OCI-LY1 (cell line): ENCODE results near the gene SELENOV.

Source experiments
- H2AFZ ChIP-seq: fragments of 200-600 bp; sonication (generic), shearing (Covaris generic); 2 replicates; pipeline ENCODE4 v1.6.0; 2014; ENCODE audit warnings: antibody characterized with exemption, mild to moderate bottlenecking, low read length
- H3F3A ChIP-seq: fragments of 200-600 bp; sonication (generic), shearing (Covaris generic); 2 replicates; pipeline ENCODE4 v1.6.0; 2014; ENCODE audit warnings: mild to moderate bottlenecking, antibody characterized with exemption, low read length, moderate library complexity; ENCODE audit not compliant: insufficient read depth
- H3K27ac ChIP-seq: fragments of 200-600 bp; sonication (generic); 2 replicates; pipeline ENCODE4 v1.5.1; 2014; ENCODE audit warnings: low read length, mixed run types, mild to moderate bottlenecking, low read depth; ENCODE audit not compliant: poor library complexity, severe bottlenecking
- H3K27me3 ChIP-seq: fragments of 200-600 bp; sonication (generic); 2 replicates; pipeline ENCODE4 v1.6.0; 2014; ENCODE audit warnings: antibody characterized with exemption, mild to moderate bottlenecking, low read length, moderate library complexity; ENCODE audit not compliant: insufficient read depth
- H3K36me3 ChIP-seq: fragments of 200-600 bp; sonication (generic); 2 replicates; pipeline ENCODE4 v1.6.1; 2014; ENCODE audit warnings: mild to moderate bottlenecking, antibody characterized with exemption, low read length, moderate library complexity, mixed read lengths; ENCODE audit not compliant: insufficient read depth
- H3K4me1 ChIP-seq: fragments of 200-600 bp; sonication (generic); 2 replicates; pipeline ENCODE4 v1.5.1; 2014; ENCODE audit warnings: mild to moderate bottlenecking, low read length, moderate library complexity; ENCODE audit not compliant: insufficient read depth, severe bottlenecking
- H3K4me2 ChIP-seq: fragments of 200-600 bp; sonication (generic), shearing (Covaris generic); 2 replicates; pipeline ENCODE4 v1.6.1; 2014; ENCODE audit warnings: low read length
- H3K4me3 ChIP-seq: fragments of 200-600 bp; sonication (generic); 2 replicates; pipeline ENCODE4 v1.5.1; 2014; ENCODE audit warnings: low read length, low read depth, mild to moderate bottlenecking, mixed read lengths; ENCODE audit not compliant: poor library complexity, severe bottlenecking
- H3K79me2 ChIP-seq: fragments of 200-600 bp; shearing (Covaris generic); 2 replicates; pipeline ENCODE4 v1.6.1; 2016; ENCODE audit warnings: mixed run types, low read length, mixed read lengths; ENCODE audit not compliant: insufficient read depth
- H3K9ac ChIP-seq: fragments of 200-600 bp; sonication (generic), shearing (Covaris generic); 2 replicates; pipeline ENCODE4 v1.6.1; 2014; ENCODE audit warnings: mild to moderate bottlenecking, low read length, mixed read lengths
- H3K9me2 ChIP-seq: fragments of 200-600 bp; sonication (generic), shearing (Covaris generic); 2 replicates; pipeline ENCODE4 v1.6.1; 2014; ENCODE audit warnings: low read depth, mild to moderate bottlenecking, low read length, mixed read lengths
- H3K9me3 ChIP-seq: fragments of 200-600 bp; shearing (Covaris generic); 2 replicates; pipeline ENCODE4 v1.6.1; 2014; ENCODE audit warnings: low read length, mixed read lengths
- H4K20me1 ChIP-seq: fragments of 200-600 bp; sonication (generic), shearing (Covaris generic); 2 replicates; pipeline ENCODE4 v1.6.0; 2016; ENCODE audit warnings: mild to moderate bottlenecking, low read length; ENCODE audit not compliant: insufficient read depth
- CTCF ChIP-seq: fragments of 200-600 bp; sonication (generic), shearing (Covaris generic); IDR thresholded peaks from 2 replicates; pipeline ENCODE4 v1.5.1; 2017; ENCODE audit warnings: mild to moderate bottlenecking, antibody characterized with exemption, low read length, moderate library complexity, mixed read lengths
- EZH2 ChIP-seq: fragments of 200-600 bp; sonication (generic), shearing (Covaris generic); IDR thresholded peaks from 2 replicates; pipeline ENCODE4 v1.8.0; 2017; ENCODE audit warnings: borderline replicate concordance, mixed run types, mild to moderate bottlenecking, antibody characterized with exemption, low read length, moderate library complexity, mixed read lengths

Gene SELENOV

GRCh38 chr19:39483141-39483540, 31.8 kb upstream of the SELENOV start:
- H3K27ac ChIP-seq, result no peak overlapping the region
- H3K4me3 ChIP-seq, result no peak overlapping the region
- no peak overlapping the region for H3K4me2 ChIP-seq
- H4K20me1 ChIP-seq, result no peaks in the 10 kb centered on the region
- peaks cover 11% of the 10 kb centered on the region for H3K79me2 ChIP-seq
- no peak overlapping the region for H2AFZ ChIP-seq
- no peaks in the 10 kb centered on the region for H3K9me2 ChIP-seq
- no peaks in the 10 kb centered on the region for H3K27me3 ChIP-seq
- TF ChIP-seq EZH2 (no peak), CTCF (no peak)
- H3F3A ChIP-seq, result peaks cover 4% of the 10 kb centered on the region; the same call in 1 of the 2 replicates
- H3K36me3 ChIP-seq, result peaks cover 53% of the 10 kb centered on the region
- H3K4me1 ChIP-seq, result peaks cover 24% of the 10 kb centered on the region
- H3K9ac ChIP-seq, result no peak overlapping the region
- H3K9me3 ChIP-seq, result no peaks in the 10 kb centered on the region

DNA sequence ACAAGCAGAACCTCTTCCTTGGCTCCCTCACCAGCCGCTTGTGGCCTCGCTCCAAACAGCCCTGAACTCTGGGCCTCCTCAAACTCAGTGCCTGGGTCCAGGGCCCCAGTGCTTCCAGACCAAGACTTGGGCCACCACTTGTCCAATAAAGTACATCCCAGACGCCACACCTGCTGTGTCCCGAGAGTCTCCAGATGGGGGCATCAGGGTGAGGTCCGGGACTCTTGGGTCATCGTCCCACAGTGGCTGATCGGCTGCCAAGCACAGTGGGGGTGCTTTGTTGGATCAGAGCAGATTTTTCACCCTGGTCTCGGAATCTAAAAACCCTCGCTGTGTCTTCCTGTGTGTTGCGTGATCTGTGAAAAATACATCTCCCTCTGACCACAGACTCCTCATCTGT, 25.2 kb upstream of the SELENOV start:
- Histone ChIP-seq H3K79me2 (no peaks in the 10 kb centered on the region), H2AFZ (no peak overlapping the region), H3K4me3 (no peak overlapping the region), H3K27ac (no peak overlapping the region), H3K9me3 (no peaks in the 10 kb centered on the region), H3K4me1 (no peaks in the 10 kb centered on the region), H3K27me3 (no peaks in the 10 kb centered on the region), H4K20me1 (no peaks in the 10 kb centered on the region), H3K9ac (no peak overlapping the region), H3F3A (no peaks in the 10 kb centered on the region), H3K36me3 (peaks cover 61% of the 10 kb centered on the region), H3K9me2 (no peaks in the 10 kb centered on the region), H3K4me2 (no peak overlapping the region)
- no peak for TF ChIP-seq CTCF
- no peak for TF ChIP-seq EZH2

GRCh38 chr19:39492225-39492624, 22.7 kb upstream of the SELENOV start:
- peaks cover under 1% of the 10 kb centered on the region for H3K4me1 ChIP-seq
- TF ChIP-seq CTCF, result no peak
- TF ChIP-seq EZH2, result no peak
- H4K20me1 ChIP-seq, result no peaks in the 10 kb centered on the region
- H3K9ac ChIP-seq, result no peak overlapping the region
- H3K36me3 ChIP-seq, result peaks cover 38% of the 10 kb centered on the region
- H2AFZ ChIP-seq, result no peak overlapping the region
- H3K9me2 ChIP-seq, result no peaks in the 10 kb centered on the region
- H3K4me3 ChIP-seq, result no peak overlapping the region
- H3K4me2 ChIP-seq, result no peak overlapping the region
- no peaks in the 10 kb centered on the region for H3K79me2 ChIP-seq
- H3F3A ChIP-seq, result no peaks in the 10 kb centered on the region
- H3K9me3 ChIP-seq, result no peaks in the 10 kb centered on the region
- H3K27me3 ChIP-seq, result no peaks in the 10 kb centered on the region
- H3K27ac ChIP-seq, result no peak overlapping the region
